Stimulated activated CD4-positive, alpha-beta T cell treated with anti-CD3 and anti-CD28 coated beads, Interleukin-4, amount 100 ng/mL, for 48 hours (primary cell): ENCODE measurements around the gene PTPN18.

Experiments used
- DNase-seq, 2 donors: peaks; one replicate each; pipeline ENCODE4 v3.0.0-alpha.2; 2020; ENCODE audit warnings: low read depth in 2 of 2

Gene PTPN18

DNA sequence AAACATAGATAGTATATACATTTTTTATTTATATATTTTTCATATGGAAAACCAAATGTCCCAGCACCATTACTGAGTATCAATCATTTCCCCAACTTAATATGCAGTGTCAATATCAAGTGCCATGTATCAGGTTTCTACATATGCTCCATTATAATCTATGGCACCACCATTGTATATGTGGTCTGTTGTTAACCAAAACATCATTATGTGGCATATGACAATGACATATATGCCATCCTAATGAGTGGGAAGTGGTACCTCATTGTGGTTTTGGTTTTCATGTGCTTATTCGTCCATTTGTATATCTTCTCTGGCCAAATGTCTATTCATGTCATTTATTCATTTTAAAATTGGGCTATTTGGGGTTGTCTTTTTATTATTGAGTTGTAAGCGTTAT, 9.2 kb downstream of the PTPN18 start:
- no peak for DNase-seq

DNA sequence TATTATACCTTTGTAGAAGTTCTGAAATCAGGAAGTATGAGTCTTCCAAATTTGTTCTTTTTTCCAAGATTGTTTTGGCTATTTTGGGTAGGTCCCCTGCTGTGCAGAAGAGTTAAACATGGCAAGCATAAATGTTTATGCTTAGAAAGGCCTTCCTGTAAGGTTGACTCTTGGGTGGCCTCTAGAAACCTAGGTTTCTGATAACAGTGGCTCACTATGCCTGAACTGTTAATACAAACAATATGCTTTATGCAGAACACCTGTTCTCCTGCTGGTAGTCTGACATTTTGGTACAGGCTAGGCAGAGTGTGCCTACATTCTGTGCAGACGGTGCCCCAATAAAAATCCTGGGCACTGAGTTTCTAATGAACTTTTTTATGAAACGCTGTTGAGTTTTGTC, 10.1 kb downstream of the PTPN18 start:
- no peak for DNase-seq

DNA sequence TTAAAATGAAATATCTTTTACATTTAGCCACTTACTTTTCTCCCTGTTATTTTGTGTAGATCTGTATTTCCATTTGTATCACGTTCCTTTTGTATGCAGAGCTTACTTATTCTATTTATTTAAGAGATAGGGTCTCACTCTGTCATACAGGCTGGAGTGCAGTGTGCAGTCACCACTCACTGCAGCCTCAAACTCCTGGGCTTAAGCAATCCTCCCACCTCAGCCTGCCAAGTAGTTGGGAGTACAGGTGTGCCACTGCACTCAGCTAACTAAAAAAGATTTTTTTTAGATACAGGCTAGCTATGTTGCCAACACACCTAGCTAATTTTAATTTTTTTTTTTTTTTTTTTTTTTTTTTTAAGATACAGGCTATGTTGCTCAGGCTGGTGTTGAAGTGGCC, 10.9 kb downstream of the PTPN18 start:
- DNase-seq: no peak

DNA sequence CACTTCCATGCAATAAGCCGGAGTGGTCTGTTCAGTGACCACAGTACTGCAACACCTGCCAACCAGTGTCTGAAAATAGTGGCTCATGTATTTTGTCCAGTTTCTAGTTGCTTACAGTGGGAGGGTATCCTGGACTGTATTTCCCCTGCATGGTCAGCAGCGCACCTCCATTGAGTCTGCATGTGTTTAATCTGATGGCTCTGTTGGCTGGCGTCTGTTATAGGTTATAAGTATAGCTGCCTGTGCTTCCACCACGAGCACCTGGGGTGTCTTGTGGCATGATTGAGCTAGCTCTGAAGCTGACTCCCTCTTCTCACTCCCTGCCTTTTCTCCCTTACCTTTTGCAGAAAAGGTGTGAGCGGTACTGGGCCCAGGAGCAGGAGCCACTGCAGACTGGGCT, 12.9 kb downstream of the PTPN18 start:
- no peak for DNase-seq

DNA sequence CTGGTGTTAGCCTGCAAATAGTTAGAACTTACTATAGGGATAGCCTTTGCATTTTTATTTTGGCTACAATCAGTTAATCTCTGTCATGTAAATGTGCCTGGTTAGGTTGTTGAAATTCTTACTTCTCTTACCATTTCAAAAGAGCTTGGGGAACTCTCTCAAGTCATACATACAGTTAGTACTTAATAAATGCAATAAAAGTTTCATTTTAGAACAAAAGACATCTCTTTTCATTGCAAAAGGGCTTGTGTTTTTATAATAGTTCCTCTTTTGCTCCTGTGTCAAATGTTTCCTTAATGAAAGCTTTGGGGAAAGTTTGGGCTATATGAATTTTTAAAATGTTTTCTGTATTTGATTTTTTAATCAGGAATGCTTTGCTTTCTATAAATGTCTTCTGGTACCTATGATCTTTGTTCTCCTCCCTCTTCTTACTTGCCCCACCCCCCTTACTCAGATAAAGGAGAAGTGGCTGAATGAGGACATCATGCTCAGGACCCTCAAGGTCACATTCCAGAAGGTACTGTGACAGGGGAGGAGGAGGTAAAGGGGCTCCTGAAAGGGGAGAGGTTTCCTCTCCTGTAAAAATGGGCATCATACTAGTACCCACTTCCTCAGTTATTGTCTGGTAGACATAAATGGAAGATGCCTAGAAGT, 13.6 kb downstream of the PTPN18 start:
- DNase-seq: no peak

DNA sequence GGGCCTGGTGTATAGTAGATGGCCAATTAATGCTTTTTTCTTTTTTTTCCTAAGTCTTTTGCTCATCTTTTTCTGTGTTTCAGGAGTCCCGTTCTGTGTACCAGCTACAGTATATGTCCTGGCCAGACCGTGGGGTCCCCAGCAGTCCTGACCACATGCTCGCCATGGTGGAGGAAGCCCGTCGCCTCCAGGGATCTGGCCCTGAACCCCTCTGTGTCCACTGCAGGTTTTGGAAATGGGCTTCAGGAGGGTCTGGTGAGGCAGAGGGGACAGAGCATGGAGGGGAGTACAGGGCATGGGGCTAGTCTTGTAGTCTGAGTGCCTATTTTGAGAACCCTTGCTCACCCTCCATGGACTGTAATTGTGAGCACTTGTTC, 14.1 kb downstream of the PTPN18 start:
- no peak for DNase-seq

DNA sequence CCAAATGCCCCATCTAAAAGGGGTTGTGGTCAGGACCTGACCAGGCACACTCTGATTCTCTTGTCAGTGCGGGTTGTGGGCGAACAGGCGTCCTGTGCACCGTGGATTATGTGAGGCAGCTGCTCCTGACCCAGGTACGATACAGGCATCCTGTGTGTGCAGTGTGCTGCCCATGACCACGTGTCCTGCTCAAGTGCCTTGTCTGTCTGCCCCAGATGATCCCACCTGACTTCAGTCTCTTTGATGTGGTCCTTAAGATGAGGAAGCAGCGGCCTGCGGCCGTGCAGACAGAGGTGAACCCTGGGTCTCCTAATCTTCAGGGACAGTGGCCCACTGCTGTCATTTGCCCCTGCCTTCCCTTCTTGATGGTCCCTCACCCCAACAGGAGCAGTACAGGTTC, 14.6 kb downstream of the PTPN18 start:
- no peak for DNase-seq

DNA sequence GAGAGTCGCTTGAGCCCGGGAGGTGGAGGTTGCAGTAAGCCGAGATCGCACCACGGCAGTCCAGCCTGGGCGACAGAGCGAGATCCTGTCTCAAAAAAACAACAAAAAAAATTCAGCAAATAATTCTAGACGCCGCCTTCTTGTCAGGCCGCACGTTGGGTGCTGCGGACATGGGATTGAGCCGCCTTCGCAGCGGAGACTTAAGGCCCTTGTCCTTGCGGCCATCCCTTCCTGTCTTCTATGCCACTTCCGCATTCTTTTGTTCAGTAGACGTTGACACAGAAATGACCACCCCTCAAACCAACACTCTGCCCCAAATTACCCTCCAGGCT, 15.8 kb downstream of the PTPN18 start:
- DNase-seq: no peak

DNA sequence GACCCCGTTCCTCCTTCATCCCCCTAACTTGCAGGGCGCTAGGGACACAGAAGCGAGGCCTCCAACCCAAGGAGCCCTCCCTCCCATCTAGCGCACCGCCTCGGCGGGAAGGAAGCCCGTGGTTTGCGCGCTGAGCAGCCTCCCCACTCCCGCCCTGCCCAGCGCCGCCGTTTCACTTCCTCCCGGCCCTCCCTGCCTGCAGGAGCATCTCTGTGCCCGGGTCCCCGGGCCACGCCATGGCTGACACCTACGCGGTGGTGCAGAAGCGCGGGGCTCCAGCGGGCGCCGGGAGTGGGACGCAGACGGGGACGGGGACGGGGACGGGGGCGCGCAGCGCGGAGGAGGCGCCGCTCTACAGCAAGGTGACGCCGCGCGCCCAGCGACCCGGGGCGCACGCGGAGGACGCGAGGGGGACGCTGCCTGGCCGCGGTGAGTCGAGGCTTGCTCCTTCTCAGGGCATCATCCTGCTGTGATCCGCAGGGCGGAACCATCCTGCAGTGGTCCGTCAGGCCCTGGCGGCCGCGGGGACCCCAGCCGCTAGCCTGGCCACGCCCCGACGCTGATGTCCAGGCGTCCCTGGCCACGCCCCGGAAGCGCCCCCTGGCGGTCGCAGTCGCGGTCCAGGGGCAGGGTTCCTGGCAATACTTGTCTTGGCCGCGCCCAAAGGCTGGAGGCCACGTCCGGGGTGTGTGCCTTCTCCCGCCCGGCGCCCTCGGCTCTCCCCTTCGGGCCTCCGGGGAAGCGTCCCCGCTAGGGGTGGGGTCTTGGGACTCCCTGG, 16.4 kb downstream of the PTPN18 start:
- peak; percentile 66 to 79 for DNase-seq

DNA sequence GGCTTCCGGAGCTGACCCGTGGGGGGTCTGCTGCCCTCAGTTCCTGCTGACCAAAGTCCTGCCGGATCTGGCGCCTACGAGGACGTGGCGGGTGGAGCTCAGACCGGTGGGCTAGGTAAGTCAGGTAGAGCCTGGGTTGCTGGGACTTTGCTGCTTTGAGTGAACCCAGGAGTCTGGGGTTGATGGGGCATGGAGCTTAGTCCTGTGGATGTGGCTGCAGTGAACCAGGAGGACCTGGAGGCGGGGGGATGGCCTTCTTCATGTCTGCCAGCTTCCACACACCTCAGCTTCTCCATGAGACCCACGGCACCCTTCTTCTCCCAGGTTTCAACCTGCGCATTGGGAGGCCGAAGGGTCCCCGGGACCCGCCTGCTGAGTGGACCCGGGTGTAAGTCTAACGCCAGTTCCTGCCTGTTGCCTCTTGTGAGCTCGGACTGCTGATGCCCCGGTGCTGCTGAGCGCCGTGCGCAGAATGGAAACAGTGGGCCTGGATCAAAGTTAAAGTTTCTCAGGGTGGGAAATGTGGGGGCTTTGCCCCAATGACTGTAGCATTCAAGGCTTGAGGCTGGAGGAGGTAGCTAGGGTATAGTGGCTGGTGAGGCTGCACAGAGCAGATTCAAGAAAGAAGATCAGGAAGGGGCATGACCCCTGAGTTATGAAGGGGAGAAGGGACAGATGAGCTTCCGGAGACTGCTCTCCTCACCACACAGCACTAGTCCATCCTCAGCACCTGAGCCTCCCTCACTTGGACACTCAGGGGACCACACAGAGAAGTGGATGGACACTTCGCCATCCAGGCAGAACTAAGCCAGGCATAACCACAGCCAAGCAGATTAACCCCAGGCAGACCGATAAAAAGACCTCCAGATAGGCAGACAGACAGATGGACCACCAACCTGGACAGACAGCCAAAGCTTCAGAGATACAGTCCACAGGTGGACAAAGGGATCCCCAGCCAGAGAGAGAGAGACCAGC, 17.3 kb downstream of the PTPN18 start:
- no peak for DNase-seq

DNA sequence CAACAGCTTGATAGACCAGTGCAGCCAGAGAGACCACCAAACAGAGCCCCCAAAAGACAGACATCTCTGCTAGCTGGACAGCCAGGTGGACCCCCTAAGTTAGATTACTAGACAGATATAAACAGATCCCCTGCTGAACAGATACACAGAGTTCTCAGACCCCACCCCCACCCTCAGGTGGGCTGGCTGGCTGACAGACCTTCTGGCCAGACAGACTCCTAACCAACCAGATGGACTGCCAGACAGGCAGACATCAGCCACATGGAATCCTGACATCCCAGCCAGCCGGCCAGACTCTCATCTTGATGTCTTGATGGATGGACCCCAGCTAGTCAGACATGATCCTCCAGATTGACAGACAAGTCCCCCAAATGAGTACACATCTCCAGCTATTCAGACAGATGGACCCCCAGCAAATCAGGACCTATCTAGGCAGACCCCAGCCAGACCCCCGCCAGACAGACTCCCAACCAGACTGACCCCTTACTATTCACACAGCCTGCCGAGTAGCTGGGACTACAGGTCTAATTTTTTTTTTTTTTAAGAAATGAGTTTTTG, 18.0 kb downstream of the PTPN18 start:
- no peak for DNase-seq

DNA sequence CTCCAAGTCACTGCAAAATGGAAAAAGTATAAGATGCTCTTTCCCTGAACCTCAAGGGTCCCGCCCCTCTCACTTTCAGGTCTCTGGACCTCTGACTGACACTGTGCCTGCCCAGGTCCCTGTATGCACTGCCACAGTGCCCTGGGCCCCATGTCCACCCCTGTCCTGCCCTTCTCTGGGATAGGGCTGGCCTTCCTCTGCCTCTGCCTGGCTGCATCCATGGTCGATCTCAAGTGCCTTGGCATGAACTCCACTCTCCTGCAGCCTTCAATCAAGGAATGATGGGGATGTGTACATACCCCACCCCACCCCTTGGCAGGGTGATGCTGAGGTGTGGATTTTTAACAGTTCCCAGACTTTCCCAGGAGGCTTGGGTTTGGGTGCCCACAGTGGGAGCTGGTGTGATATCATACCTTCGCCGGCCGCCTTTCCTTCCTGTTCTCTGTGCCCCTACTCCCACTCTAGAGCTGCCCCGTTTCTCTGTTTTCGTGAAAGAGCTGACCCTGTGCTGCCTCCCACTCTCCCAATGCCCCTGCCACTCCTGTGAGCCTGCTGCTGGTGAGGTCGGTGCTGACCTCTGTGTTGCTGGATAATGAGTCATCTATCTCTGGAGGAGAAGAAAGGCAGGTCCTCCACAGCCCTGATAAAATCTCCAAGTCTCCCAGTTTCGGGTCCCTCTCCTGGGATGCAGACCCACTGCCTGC, 18.9 kb downstream of the PTPN18 start:
- DNase-seq: no peak

DNA sequence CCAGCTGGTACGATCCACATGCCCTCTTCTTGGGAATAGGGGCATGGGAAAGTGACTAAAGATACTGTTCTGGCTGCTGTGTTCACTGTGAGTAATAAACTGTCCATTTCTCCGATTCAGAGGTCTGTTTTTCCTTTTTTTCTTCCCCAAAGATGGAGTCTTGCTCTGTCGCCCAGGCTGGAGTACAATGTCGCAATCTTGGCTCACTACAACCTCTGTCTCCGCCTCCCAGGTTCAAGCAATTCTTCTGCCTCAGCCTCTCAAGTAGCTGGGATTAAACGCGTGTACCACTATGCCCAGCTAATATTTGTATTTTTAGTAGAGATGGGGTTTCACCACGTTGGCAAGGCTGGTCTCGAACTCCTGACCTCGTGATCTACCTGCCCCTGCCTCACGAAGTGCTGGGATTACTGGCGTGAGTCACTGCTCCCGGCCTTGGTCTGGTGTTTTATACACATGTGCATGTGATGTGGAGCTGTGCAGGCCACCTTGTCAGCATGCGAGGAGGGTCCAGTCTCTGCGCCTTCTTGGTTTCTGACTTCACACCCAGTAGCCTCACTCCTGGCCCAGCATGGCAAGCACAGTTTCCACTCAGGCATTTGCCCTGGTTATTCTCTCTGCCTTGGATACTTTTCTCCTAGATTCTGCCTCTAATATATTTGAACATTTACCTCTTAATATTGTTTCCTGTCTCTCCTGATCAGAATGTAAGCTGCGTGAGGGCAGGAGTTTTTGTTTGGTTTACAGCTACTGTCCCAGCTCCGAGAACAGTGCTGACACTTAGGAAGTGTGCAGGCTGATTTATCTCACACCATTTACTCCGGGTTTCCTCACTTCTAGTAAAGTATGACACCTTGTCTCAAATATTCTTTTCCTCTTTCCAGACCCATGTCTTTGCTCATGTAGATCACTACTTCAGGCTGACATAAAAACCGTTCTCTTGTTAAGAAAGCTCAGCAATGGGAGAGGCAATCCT, 19.7 kb downstream of the PTPN18 start:
- no peak for DNase-seq

DNA sequence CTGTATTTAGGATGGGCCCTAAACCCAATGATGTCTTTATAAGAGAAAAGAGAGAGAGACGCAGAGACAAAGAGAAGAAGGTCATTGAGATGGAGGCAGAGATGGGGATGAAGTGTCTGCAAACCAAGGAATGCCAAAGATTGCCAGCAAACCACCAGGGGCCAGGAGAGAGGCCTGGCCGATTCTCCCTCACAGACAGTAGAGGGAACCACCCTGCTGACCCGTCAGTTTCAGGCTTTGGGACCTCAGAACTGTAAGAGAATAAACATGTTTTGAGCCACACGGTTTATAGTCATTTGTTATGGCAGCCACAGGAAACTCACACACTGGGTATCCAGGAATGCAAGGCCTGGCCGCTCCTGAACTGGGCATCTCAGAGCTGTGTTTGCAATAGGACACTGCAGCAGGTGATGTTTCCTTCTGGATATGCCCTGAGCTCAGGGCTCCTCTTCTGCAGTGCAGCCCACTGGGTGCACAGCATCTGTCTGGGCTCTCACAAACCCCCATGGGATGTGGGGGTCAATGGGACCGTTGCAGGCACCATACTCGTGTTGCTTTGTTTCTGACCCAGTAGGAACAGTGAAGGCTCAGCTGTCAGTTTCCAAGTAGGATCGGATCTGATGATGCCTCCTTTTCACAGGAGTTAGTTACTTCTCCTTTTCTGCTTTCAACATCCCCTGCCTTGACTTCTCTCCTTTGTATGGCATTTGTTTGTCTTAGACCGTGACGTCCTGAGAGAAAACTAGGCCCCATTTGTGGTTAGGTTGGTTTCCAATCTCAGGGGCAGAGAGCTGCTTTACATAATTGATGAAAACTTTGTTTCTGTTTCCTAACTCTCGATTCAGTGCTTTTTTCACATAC, 20.8 kb downstream of the PTPN18 start:
- DNase-seq: no peak

DNA sequence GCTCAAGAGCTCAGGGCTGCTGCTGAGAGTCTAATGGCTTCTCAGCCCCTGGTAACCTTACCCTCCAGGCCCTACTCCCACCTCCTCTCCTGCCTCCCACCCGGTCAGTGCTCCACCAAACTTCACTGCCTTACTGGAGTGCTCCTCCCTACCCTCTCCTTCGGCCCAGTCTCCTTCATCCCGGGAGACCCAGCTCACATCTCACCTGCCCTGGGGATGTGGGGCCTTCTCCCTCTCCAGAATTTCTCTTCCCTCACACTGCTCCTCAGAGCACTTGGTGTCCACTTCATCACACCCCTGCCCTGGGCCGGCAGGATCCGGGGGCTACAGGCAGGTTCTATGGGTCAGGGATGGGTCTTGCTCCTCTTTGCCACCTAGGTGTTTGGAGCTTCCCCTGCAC, 21.6 kb downstream of the PTPN18 start:
- no peak for DNase-seq

DNA sequence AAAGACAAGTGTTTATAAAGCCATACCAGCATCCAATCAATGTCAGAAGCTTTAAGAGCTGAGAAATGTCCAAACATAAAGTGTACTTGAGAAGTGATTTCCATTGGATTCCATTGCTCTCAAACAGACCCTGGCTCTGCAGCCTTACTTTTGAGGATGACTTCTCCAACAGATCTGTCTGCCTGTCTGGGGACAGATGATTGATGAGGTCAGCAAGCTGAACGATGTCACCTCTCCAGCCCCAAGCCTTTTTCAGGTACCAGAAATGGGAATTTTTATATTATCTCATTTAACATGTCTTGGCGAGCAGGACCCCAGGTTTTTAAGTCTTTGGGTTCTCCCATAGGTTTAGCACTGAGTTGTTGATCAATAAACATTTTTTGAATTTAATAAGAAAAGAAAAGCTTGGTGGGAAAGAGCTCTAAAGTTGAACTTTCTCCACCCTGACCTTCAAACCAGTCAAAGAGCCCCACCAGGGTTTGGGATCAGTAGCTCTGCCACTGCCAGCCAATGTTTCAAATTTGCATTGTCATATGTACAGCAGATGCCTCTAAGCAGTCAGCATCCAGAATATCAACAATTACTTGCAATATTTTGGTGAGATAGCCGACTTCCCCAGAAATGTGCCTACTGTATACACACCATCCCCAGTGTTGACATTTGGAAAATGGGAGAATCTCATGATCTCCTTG, 22.5 kb downstream of the PTPN18 start:
- no peak for DNase-seq

DNA sequence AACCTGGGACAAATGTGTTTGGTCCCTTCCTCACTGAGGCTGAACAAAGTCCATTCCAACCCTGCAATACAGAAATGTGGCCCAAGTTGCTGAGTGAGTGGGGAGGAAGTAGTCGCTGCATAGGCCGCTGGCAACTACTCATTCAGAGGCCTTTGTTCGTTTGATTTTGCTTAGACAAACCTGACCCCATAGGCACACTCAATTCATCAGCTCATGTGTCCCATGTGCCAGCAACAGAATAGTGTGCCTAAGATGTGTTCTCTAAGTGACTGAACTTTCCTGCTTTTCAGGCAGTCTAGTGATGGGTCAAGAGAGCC, 23.0 kb downstream of the PTPN18 start:
- no peak for DNase-seq

DNA sequence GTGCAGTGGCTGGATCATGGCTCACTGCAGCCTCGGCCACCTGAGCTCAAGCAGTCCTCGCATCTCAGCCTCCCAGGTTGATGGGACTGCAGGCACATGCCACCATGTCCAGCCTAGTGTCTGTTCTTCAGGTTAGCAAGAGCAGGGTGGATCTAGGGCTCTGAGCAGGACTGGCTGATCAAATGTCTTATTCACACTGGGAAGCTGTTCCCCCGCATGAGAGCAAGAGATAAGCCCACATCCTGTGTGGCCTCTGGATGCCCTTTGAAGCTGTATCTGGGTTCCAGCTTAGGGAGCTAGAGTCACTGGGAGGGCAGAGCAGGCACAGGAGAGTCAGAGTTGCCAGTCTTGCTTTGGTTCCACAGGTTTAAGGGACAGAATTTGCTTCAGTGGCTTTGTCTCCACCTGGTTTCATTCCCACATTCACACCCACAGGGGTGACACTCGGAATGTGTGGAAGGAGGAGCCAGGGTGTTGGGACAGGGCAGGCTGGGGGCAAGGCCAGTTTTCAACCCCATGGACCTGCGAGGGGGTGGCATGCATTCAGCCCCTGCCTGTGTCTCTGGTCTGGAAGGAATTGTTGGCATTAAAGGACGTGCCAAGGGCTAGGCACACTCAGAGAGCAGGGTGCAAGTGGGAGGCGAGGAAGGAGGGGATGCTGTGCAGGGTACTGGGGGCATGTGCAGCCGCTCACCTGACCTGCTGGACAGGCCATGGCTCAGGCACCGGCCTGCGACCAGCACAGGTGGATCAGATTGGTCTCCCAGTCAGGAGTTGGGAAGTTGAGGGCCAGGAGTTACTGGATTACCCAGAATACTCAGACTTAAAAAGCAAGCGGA, 24.5 kb downstream of the PTPN18 start:
- no peak for DNase-seq
